Astrocyte of the spinal cord (primary cell): Measurements from ENCODE around the gene NEU1.

ENCODE experiments used
- DNase-seq: peaks from one replicate; pipeline ENCODE4 v3.0.0; 2011; ENCODE audit warnings: low read depth, low spot score
- H3K4me3 ChIP-seq: 2 replicates; pipeline ENCODE4 v1.5.1; 2011; ENCODE audit warnings: low read depth, mild to moderate bottlenecking, low read length, moderate library complexity
- CTCF ChIP-seq: IDR thresholded peaks from 2 replicates; pipeline ENCODE4 v1.5.1; 2012; ENCODE audit warnings: low read depth, mild to moderate bottlenecking, low read length, inconsistent platforms
- in situ Hi-C: cut with HindIII; loops from 2 replicates; pipeline ENCODE4 v1.10.0; 2017; ENCODE audit warnings: low sequenced_read_pairs

NEU1 gene

GRCh38 chr6:31879901-31880300, 17.3 kb upstream of the NEU1 start:
- no peak overlapping the region for H3K4me3 ChIP-seq
- TF ChIP-seq CTCF, result no peak
- in situ Hi-C loops, result no loop called here
- no peak for DNase-seq

GRCh38 chr6:31879143-31879542, 16.5 kb upstream of the NEU1 start:
- no peak overlapping the region for H3K4me3 ChIP-seq
- TF ChIP-seq CTCF, result no peak
- DNase-seq, result no peak
- in situ Hi-C loops, result no loop called here

GRCh38 chr6:31878726-31879125, 16.1 kb upstream of the NEU1 start, which contains the start of gene SLC44A4:
SLC44A4 (minus strand) TSS chr6:31878997; CDS start chr6:31878980, 17 bp downstream.
- in situ Hi-C loops, result no loop called here
- H3K4me3 ChIP-seq, result no peak within 1 kb of the TSS
- no peak for TF ChIP-seq CTCF
- DNase-seq, result no peak

GRCh38 chr6:31878222-31878621, 15.6 kb upstream of the NEU1 start:
- TF ChIP-seq CTCF, result no peak
- DNase-seq, result no peak
- no peak overlapping the region for H3K4me3 ChIP-seq
- in situ Hi-C loops, result no loop called here

- no peak overlapping the region for H3K4me3 ChIP-seq
- TF ChIP-seq CTCF, result no peak
- no peak for DNase-seq
- in situ Hi-C loops, result no loop called here
Observed at GRCh38 chr6:31877651-31878161, 15.1 kb upstream of the NEU1 start.

GRCh38 chr6:31877125-31877650, 14.6 kb upstream of the NEU1 start:
- DNase-seq, result no peak
- in situ Hi-C loops, result no loop called here
- H3K4me3 ChIP-seq, result no peak overlapping the region
- no peak for TF ChIP-seq CTCF

GRCh38 chr6:31876357-31876756, 13.7 kb upstream of the NEU1 start:
- no peak overlapping the region for H3K4me3 ChIP-seq
- in situ Hi-C loops, result no loop called here
- no peak for TF ChIP-seq CTCF
- no peak for DNase-seq
